NB4 (cell line): ENCODE results near the gene GLYR1.

Source experiments
- DNase-seq: peaks from one replicate; pipeline ENCODE4 v3.0.0; 2010; ENCODE audit warnings: low read depth
- H3K4me3 ChIP-seq: one replicate; pipeline ENCODE4 v1.5.1; 2011; ENCODE audit warnings: mild to moderate bottlenecking, low read depth, low read length, moderate library complexity
- CTCF ChIP-seq: IDR thresholded peaks from one replicate; pipeline ENCODE4 v1.5.1; 2012; ENCODE audit warnings: low read depth, low read length
- MYC ChIP-seq: IDR thresholded peaks from 2 replicates; pipeline ENCODE4 v1.6.1; 2011; ENCODE audit warnings: low read depth, low read length
- POLR2A ChIP-seq: IDR thresholded peaks from 2 replicates; pipeline ENCODE4 v1.6.1; 2011; ENCODE audit warnings: mild to moderate bottlenecking; ENCODE audit not compliant: insufficient read length; ENCODE audit errors: extremely low read depth
- TF ChIP-seq, protein P1 (sequence below): IDR thresholded peaks from 2 replicates; pipeline ENCODE4 v1.6.1; 2011; ENCODE audit warnings: low read depth, low read length

The GLYR1 gene

DNA sequence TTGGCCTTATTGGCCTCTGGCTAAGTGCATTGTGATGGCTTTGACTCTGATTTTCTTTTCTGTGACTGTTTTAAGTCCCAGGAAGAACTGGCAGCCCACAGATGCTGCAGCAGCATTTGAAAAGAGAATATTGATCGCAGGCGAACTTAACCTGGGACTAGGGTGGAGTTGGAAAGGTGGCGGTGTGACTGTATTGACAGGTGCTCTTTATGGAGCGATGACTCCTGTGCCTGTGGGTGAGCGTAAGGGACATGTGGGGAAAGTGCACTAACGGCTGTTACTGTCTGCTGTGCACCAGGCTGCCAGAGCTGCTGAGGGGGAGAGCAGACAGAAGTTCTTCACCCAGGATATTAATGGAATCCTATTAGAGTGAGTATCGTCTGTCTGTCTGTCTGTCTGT is 21.4 kb upstream of the GLYR1 start:
- TF ChIP-seq MYC: no peak
- TF ChIP-seq, protein P1, sequence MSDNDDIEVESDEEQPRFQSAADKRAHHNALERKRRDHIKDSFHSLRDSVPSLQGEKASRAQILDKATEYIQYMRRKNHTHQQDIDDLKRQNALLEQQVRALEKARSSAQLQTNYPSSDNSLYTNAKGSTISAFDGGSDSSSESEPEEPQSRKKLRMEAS: no peak
- TF ChIP-seq POLR2A: no peak
- no peak for TF ChIP-seq CTCF
- no peak overlapping the region for H3K4me3 ChIP-seq
- DNase-seq: no peak

GRCh38 chr16:4868026-4868425 is 20.9 kb upstream of the GLYR1 start:
- DNase-seq: no peak
- no peak overlapping the region for H3K4me3 ChIP-seq
- TF ChIP-seq MYC: no peak
- TF ChIP-seq CTCF: no peak
- no peak for TF ChIP-seq POLR2A
- TF ChIP-seq, protein P1: no peak

DNA sequence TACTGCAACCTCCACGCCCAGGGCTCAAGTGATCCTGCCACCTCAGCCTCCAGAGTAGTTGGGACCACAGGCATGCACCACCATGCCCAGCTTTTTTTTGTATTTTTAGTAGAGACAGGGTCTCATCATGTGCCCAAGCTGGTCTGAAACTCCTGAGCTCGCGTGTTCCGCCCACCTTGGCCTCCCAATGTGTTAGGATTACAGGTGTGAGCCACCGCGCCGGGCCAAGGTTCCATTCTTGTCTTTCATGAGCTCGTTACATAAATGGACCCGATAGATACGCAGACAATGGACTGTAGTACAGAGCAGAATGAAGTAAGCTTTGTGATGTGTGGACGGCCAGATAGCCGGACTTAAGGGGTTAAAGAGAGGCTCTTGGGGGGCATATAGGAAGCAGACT is 19.5 kb upstream of the GLYR1 start:
- no peak for DNase-seq
- H3K4me3 ChIP-seq: no peak overlapping the region
- TF ChIP-seq, protein P1: no peak
- no peak for TF ChIP-seq MYC
- TF ChIP-seq POLR2A: no peak
- TF ChIP-seq CTCF: no peak

- DNase-seq: no peak
- no peak overlapping the region for H3K4me3 ChIP-seq
- TF ChIP-seq, protein P1: no peak
- no peak for TF ChIP-seq POLR2A
- no peak for TF ChIP-seq CTCF
- no peak for TF ChIP-seq MYC
Observed at GRCh38 chr16:4865231-4865860, 18.3 kb upstream of the GLYR1 start.

- TF ChIP-seq MYC (no peak), POLR2A (no peak), CTCF (no peak)
- TF ChIP-seq, protein P1: no peak
- no peak overlapping the region for H3K4me3 ChIP-seq
- DNase-seq: no peak
Observed at GRCh38 chr16:4864728-4865127, 17.6 kb upstream of the GLYR1 start.

- DNase-seq: peak; percentile 9
- no peak overlapping the region for H3K4me3 ChIP-seq
- TF ChIP-seq MYC (no peak), POLR2A (no peak), CTCF (no peak)
- TF ChIP-seq, protein P1: no peak
Observed at GRCh38 chr16:4862639-4863038, 15.6 kb upstream of the GLYR1 start.
